Gastroesophageal sphincter (tissue), 4 donors: ENCODE data around the gene CERKL. TPM values are rescaled to one million over a fixed set of nuclear protein-coding genes. Genes with fewer than 3 reads are reported as not detected.

ENCODE experiments used
- ATAC-seq: fragments of 150-250 bp; one replicate; pipeline ENCODE4 v1.9.1; 2016; ENCODE audit warnings: mild to moderate bottlenecking, moderate library complexity
- H3K27ac ChIP-seq, 4 donors: fragments of 200-600 bp; sonication (generic) in 3 of 4; 1 replicate in 3 of 4; 2 replicates in 1 of 4; pipeline ENCODE4 v1.5.1; 2016 to 2019
- H3K27me3 ChIP-seq: fragments of 200-600 bp; sonication (generic); one replicate; pipeline ENCODE4 v1.5.1; 2019
- H3K36me3 ChIP-seq, 2 donors: fragments of 200-600 bp; sonication (generic); one replicate each; pipeline ENCODE4 v1.5.1; 2019; ENCODE audit warnings: control low read depth in 1 of 2
- H3K4me1 ChIP-seq, 3 donors: fragments of 200-600 bp; sonication (generic); 1 replicate in 2 of 3; 2 replicates in 1 of 3; pipeline ENCODE4 v1.5.1; 2016 to 2019; ENCODE audit warnings: control low read depth in 2 of 3
- H3K4me3 ChIP-seq, 2 donors: fragments of 200-600 bp; sonication (generic); one replicate each; pipeline ENCODE4 v1.5.1; 2019; ENCODE audit warnings: mild to moderate bottlenecking in 1 of 2, moderate library complexity in 1 of 2
- H3K9me3 ChIP-seq, 3 donors: fragments of 200-600 bp; sonication (generic); one replicate each; pipeline ENCODE4 v1.5.1; 2017 to 2019; ENCODE audit warnings: control low read depth in 2 of 3
- EP300 ChIP-seq: sonication (generic); formaldehyde crosslinking; IDR thresholded peaks from one replicate; pipeline ENCODE4 v1.6.1; 2017; ENCODE audit warnings: antibody characterized with exemption, mild to moderate bottlenecking
- POLR2A ChIP-seq, 2 donors: fragments of 450-650 bp; IDR thresholded peaks; one replicate each; pipeline ENCODE4 v1.6.1; 2017; ENCODE audit warnings: antibody characterized with exemption in 2 of 2, mild to moderate bottlenecking in 2 of 2, moderate library complexity in 1 of 2
- POLR2AphosphoS5 ChIP-seq: sonication (generic); formaldehyde crosslinking; IDR thresholded peaks from one replicate; pipeline ENCODE4 v1.6.1; 2017; ENCODE audit warnings: antibody characterized with exemption
- WGBS, 2 donors: methylation state at CpG; one replicate each; pipeline ENCODE4 v1.1.5; 2018; ENCODE audit warnings: low coverage in 1 of 2; 5-methylcytosine and 5-hydroxymethylcytosine counted together
- total RNA-seq, 4 donors: library from RNA; depleted of rRNA; stranded (reverse); fragments of >200 nt; gene quantifications; one replicate each; pipeline ENCODE4 v1.1.0, GENCODE V29; 2016
- TF ChIP-seq, protein P1 (sequence below), 4 experiments: fragments of 200-600 bp in 2 of 4; fragments of 450-650 bp in 2 of 4; sonication (generic) in 1 of 4; IDR thresholded peaks; one replicate each; pipeline ENCODE4 v1.5.1; 2017 to 2019; ENCODE audit warnings: antibody characterized with exemption in 4 of 4, mild to moderate bottlenecking in 2 of 4, moderate library complexity in 2 of 4

CERKL gene
- total RNA-seq, 4 donors from 2014 or later = 0.78 TPM; not detected in 3

DNA sequence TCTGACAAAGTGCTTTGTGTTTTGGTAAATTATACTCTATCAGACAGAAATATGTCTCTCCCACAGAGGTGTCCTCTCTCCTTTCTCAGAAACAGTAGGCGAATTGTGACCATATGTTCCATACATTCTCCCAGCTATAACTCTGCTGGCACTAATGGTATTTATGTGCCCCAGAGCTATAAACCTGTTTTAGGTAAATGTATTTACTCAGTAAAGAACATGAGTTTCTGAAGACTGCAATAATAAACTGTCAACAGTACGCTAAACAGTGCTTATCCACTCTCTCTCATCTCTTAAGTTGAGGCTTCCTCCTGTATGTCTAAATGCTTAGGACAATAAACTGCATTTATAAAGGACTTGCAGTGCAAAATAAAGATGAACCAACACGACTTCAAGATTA, 141.2 kb downstream of the CERKL start:
- ATAC-seq = no peak
- Histone ChIP-seq H3K27me3 (no peaks in the 10 kb centered on the region), H3K4me3 (no peak overlapping the region), H3K27ac (no peak overlapping the region), H3K4me1 (peaks cover 0 to 18% (median 5%) of the 10 kb centered on the region in 3 donors), H3K9me3 (no peaks in the 10 kb centered on the region), H3K36me3 (no peaks in the 10 kb centered on the region)
- WGBS, 2 donors = 47 to 65% methylated on average over 3 of the region's 3 CpGs
- no peak for TF ChIP-seq POLR2A (IDR thresholded peaks at IDR 0.05)
- TF ChIP-seq POLR2AphosphoS5 = no peak
- TF ChIP-seq, protein P1, sequence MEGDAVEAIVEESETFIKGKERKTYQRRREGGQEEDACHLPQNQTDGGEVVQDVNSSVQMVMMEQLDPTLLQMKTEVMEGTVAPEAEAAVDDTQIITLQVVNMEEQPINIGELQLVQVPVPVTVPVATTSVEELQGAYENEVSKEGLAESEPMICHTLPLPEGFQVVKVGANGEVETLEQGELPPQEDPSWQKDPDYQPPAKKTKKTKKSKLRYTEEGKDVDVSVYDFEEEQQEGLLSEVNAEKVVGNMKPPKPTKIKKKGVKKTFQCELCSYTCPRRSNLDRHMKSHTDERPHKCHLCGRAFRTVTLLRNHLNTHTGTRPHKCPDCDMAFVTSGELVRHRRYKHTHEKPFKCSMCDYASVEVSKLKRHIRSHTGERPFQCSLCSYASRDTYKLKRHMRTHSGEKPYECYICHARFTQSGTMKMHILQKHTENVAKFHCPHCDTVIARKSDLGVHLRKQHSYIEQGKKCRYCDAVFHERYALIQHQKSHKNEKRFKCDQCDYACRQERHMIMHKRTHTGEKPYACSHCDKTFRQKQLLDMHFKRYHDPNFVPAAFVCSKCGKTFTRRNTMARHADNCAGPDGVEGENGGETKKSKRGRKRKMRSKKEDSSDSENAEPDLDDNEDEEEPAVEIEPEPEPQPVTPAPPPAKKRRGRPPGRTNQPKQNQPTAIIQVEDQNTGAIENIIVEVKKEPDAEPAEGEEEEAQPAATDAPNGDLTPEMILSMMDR (IDR thresholded peaks at IDR 0.05) = no peak
- TF ChIP-seq EP300 = no peak

DNA sequence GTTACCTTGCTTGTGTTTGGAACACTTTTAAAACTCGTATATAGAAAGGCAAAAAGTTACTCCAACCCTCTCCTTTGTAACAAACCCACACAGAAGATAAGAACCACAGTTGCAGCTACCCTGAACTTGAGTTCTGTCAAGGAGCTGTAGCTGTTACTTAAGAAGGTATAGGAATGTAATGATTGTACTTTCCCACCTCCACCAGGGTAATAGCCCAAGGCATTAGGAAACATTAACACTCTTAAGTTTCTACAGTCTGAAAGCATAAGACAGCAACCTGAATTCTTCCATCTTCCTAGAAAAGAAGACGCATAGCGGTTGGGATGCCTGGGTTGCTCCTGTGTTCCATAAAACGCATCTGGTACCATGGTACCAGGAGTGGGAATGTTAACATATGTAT, 156.7 kb downstream of the CERKL start:
- WGBS, 2 donors = 92 to 95% methylated on average over 4 of the region's 4 CpGs
- no peaks in the 10 kb centered on the region for H3K4me1 ChIP-seq
- H3K27ac ChIP-seq = no peak overlapping the region
- H3K9me3 ChIP-seq = no peaks in the 10 kb centered on the region
- no peaks in the 10 kb centered on the region for H3K27me3 ChIP-seq
- peaks cover 0 to 4% of the 10 kb centered on the region in 2 donors for H3K36me3 ChIP-seq
- no peak for ATAC-seq
- TF ChIP-seq, protein P1 (IDR thresholded peaks at IDR 0.05) = no peak
- no peak for TF ChIP-seq POLR2AphosphoS5
- TF ChIP-seq EP300 = no peak
- no peak for TF ChIP-seq POLR2A (IDR thresholded peaks at IDR 0.05)
- no peak overlapping the region for H3K4me3 ChIP-seq

DNA sequence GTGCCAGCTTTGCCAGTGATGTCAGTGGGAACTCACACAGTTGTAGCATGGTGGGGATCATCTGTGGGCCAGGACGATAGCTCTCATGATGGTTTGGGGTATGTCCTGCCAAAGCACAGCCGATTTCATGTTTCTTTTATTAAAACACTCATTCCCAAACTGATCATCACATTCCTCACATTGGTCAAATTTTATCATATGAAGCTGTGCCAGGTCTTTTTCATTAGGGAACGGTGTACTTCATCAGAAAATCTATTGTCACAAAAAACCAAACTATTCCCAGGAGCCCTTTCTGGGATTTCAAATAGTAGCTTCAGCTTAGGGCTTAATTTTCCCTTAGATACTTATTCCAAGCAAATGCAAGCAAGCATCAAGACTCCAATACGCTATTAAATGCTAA, 157.7 kb downstream of the CERKL start:
- Histone ChIP-seq H3K27me3 (no peaks in the 10 kb centered on the region), H3K9me3 (no peaks in the 10 kb centered on the region), H3K36me3 (peaks cover 0 to 4% of the 10 kb centered on the region in 2 donors), H3K4me1 (no peaks in the 10 kb centered on the region), H3K27ac (no peak overlapping the region), H3K4me3 (no peak overlapping the region)
- 83 to 95% methylated on average over 2 to 4 of the region's 4 CpGs for WGBS, 2 donors
- ATAC-seq = no peak
- TF ChIP-seq EP300 (no peak), POLR2A (IDR thresholded peaks at IDR 0.05) (no peak), POLR2AphosphoS5 (no peak)
- TF ChIP-seq, protein P1 (IDR thresholded peaks at IDR 0.05) = no peak

Other genes with a start within 250 kb of the CERKL start
- 1 to 10 TPM; 3.2 to 7.0 (median 4.6) TPM for gene ITGA4, start 199.7 kb downstream of the CERKL start, total RNA-seq
- not detected for gene NEUROD1, start 23.4 kb upstream of the CERKL start, total RNA-seq
- 100 to 1,000 TPM; 106 to 127 (median 116) TPM for gene ITPRID2, start 234.6 kb upstream of the CERKL start, total RNA-seq